ENCODE data around the gene MXD1.

DNA sequence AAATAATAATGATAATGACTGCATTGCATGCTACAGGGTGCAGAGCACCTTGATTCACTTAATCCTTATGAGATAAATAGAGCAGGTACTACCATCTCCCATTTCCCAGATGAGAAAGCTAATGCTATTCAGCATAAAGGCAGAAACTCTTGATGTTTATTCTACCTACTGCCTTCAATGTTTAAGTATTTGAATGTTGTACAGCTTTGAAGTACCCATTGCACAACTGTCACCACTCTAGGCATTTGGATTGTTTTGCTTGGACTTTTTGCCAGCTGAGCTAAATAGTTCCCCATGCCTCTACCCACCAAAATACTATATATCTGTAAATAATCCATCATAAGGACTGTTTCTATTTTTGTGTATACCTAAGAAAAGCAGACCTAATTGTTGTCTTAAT lies 7.7 kb upstream of the MXD1 start:
- TF ChIP-seq, protein P1, sequence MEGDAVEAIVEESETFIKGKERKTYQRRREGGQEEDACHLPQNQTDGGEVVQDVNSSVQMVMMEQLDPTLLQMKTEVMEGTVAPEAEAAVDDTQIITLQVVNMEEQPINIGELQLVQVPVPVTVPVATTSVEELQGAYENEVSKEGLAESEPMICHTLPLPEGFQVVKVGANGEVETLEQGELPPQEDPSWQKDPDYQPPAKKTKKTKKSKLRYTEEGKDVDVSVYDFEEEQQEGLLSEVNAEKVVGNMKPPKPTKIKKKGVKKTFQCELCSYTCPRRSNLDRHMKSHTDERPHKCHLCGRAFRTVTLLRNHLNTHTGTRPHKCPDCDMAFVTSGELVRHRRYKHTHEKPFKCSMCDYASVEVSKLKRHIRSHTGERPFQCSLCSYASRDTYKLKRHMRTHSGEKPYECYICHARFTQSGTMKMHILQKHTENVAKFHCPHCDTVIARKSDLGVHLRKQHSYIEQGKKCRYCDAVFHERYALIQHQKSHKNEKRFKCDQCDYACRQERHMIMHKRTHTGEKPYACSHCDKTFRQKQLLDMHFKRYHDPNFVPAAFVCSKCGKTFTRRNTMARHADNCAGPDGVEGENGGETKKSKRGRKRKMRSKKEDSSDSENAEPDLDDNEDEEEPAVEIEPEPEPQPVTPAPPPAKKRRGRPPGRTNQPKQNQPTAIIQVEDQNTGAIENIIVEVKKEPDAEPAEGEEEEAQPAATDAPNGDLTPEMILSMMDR (conservative IDR thresholded peaks at IDR 0.05; ENCODE audit: low read length) = no peak
- no peak for TF ChIP-seq EZH2phosphoT487 (IDR thresholded peaks at IDR 0.05; ENCODE audit: borderline replicate concordance)

Data from Loucy (cell line).